ENCODE measurements around the gene ZFYVE28.

DNA sequence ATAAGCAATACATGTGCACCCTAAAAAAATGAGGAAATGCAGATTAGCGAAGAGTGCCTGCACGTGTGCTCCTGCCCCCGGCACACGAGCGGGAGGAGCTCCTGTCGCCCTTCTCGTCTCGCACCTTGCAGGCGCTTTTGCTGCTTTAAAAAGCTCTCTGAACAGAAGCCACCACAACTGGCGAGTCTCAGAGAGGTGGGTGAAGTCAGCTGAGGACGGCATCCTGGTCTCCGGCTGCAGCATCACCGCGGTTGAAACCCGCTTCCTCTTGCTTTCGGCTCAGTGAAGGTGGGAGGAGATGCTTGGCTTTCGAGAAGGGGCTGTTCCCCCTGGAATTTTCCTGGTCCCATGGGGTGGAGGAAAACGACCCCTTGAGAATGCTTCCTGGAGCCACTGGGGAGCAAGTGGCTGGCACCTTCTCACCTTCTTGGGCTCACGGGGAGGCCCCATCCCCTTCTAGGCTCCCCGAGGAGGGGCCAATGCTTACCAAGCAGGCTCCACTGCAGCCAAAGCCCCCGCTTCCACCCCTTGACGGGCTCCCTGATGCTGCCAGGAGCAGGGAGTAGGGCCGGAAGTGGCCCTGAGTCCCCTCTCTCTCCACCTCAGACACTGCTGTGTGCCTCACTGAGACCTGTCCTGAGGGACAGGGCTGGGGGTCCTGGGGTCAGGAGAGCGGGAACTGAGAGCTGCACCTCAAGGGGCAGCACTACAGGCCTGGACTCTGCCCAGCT lies 127.3 kb downstream of the ZFYVE28 start:
- TF ChIP-seq ARNT (IDR thresholded peaks at IDR 0.05) (no peak), L3MBTL2 (conservative IDR thresholded peaks at IDR 0.05) (no peak), ZNF384 (IDR thresholded peaks at IDR 0.05) (no peak), BHLHE40 (IDR thresholded peaks at IDR 0.05; ENCODE audit: borderline replicate concordance) (no peak), FOXK2 (IDR thresholded peaks at IDR 0.05) (no peak), TARDBP (IDR thresholded peaks at IDR 0.05) (no peak), LEF1 (IDR thresholded peaks at IDR 0.05; ENCODE audit: borderline replicate concordance) (no peak), FOXA1 (IDR thresholded peaks at IDR 0.05) (no peak), CTBP1 (IDR thresholded peaks at IDR 0.05; ENCODE audit: borderline replicate concordance) (no peak)
- TF ChIP-seq, protein P1, sequence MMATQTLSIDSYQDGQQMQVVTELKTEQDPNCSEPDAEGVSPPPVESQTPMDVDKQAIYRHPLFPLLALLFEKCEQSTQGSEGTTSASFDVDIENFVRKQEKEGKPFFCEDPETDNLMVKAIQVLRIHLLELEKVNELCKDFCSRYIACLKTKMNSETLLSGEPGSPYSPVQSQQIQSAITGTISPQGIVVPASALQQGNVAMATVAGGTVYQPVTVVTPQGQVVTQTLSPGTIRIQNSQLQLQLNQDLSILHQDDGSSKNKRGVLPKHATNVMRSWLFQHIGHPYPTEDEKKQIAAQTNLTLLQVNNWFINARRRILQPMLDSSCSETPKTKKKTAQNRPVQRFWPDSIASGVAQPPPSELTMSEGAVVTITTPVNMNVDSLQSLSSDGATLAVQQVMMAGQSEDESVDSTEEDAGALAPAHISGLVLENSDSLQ (IDR thresholded peaks at IDR 0.05) = no peak

Measured in HEK293T (cell line).